GM11168 (cell line): ENCODE data around the gene PLXDC1.

Experiments
- in situ Hi-C: fragments of 300-500 bp; cut with MboI; formaldehyde crosslinking; loops from one replicate; pipeline ENCODE4 v1.12.0; 2022; ENCODE audit warnings: low sequenced_read_pairs; ENCODE audit not compliant: unreplicated experiment

The PLXDC1 gene

GRCh38 chr17:39104046-39104445, 47.4 kb downstream of the PLXDC1 start:
- in situ Hi-C loops = no loop called here

DNA sequence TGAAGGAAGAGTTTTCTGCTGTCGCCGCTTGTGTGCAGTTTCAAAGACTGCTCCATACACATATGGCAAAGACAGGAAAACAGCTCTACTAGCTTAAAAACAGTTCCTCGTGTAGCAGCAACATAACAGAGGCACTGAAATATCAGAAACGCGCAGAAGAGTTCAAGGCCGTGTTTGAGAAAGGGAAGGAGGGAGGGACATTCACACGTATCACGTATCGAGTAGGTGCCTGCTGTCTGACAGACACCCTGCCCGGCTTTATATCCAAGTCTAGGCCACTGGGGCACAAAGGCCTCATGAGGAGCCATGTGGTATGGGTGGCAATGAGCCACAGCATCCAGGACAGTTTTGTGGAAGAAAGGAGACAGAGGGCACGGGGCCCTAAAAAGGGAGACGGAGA, 50.3 kb downstream of the PLXDC1 start:
- in situ Hi-C loops = no loop called here

GRCh38 chr17:39100530-39100929, 50.9 kb downstream of the PLXDC1 start:
- in situ Hi-C loops = no loop called here

GRCh38 chr17:39099663-39100286, 51.7 kb downstream of the PLXDC1 start:
- in situ Hi-C loops = no loop called here

DNA sequence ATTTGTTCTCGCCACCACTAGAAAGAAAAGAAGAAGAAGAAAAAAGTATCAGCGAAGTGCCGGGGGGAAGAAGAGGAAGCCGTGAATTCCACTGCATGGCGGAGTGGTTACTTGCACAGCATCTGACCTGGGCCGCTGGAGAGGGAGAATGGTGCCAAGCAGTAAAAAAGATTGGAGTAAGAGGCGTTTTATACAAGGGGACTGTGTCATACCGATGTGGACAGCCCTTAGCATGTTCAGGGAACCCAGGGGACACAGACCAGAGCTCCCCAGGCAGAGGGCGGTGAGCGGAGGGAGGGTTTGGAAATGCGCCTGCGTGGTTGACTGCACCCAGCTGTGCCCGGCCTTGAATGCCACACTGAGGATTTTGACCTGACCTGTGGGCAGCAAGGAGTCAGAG, 52.8 kb downstream of the PLXDC1 start:
- in situ Hi-C loops = no loop called here

GRCh38 chr17:39097537-39097936, 53.9 kb downstream of the PLXDC1 start:
- in situ Hi-C loops = no loop called here

DNA sequence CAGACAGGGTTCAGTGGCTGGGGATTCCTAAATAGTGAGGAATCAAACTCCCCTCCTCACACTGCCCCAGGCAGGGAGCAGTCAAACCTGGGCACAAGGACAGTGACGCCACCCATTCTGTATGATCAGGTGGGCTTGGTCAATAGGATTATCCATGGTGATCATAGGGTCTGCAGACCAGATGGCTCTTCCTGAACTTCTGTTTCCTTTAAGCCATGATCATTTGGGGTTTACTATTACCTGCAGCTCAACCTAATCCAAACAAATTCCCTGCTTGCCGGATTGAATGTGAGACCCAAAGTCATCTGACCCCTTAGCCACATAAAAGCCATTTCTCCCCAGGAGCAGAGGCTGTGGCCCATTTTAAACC, 54.3 kb downstream of the PLXDC1 start:
- in situ Hi-C loops = no loop called here

GRCh38 chr17:39096508-39097149, 54.8 kb downstream of the PLXDC1 start:
- in situ Hi-C loops = no loop called here

DNA sequence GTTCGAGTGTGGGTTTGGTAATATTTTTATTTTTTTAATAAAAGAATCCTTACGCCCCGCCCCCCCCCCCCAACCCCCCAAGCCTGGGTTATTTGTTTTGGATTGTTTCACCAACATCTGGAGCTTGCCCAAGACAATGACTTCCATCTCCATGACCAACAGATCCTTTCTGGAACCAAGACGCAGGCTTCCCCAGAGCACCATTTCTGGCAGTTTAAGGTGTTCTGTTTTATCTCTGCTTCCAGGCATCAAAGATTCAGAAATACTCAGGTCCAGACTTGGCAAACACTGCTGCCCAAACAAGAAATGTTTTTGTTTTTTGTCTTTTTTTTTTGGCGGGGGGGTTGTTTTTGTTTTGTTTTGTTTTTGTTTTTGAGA, 56.1 kb downstream of the PLXDC1 start:
- in situ Hi-C loops = no loop called here

GRCh38 chr17:39094607-39095308, 56.7 kb downstream of the PLXDC1 start:
- in situ Hi-C loops = no loop called here

DNA sequence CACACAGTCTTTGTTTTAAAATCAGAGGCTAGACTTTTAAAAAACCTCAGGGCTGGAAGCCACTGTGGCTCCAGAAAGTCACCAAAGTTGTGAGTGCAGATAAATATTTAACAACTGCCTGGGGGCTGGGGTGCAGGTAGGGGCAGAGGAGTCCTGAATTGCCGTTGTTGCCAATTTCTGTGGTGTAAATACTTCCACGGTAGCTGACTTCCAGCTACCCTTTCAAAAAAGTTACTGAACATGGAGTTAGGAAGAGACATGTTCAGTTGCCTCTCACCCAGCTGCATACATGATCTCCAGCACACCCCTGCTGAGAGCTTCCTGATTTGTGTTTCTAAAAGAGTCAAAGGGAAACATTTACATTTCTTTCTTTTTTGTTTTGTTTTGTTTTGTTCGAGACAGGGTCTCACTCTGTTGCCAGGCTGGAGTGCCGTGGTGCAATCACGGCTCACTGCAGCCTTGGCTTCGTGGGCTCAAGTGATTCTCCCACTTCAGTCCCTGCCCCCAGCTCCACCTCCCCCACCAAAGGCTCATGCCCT, 58.7 kb downstream of the PLXDC1 start:
- in situ Hi-C loops = no loop called here

- in situ Hi-C loops = no loop called here
These were observed 60.4 kb downstream of the PLXDC1 start for GRCh38 chr17:39090908-39091665.

DNA sequence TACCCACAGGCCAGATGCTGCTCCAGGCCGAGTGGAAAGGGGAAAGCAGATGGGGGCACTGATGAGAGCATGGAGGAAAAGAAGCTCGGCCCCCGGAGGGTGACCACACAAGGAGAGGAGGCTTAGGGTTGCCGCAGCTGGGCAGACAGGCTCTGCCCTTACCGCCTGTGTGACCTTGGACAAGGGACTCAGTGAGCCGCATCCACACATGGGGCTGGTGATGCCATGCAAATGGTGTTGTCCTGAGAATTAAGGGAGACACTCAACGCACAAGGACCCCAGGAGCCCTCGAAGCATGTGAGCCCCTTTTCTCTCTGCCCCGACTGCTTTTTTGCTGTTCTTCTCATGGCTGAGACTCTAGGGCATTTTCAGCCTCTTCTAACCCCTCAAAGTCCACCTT, 61.0 kb downstream of the PLXDC1 start:
- in situ Hi-C loops = no loop called here

GRCh38 chr17:39084558-39084957, 66.9 kb downstream of the PLXDC1 start:
- in situ Hi-C loops = no loop called here

GRCh38 chr17:39083270-39083669, 68.2 kb downstream of the PLXDC1 start:
- in situ Hi-C loops = no loop called here

DNA sequence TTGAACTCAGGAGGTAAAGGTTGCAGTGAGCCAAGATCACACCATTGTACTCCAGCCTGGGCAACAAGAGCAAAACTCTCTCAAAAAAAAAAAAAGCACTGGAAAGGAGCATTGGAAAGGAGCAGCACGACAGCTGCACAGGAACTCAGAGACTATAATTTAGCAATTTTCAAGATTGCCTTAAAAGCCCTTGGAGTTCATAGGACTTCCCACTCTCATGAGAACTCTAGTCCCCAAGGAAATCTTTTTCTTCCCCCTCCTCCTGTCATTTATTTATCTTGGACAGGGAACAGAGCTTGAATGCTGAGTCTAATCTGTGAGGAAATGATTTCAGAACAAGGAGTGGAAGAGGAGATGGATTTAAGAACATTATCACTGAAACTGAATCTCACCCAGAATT, 69.0 kb downstream of the PLXDC1 start:
- in situ Hi-C loops = no loop called here

- in situ Hi-C loops = no loop called here
These were observed 69.6 kb downstream of the PLXDC1 start for GRCh38 chr17:39081851-39082250.

- in situ Hi-C loops = no loop called here
These were observed 70.9 kb downstream of the PLXDC1 start for GRCh38 chr17:39080421-39081078.

DNA sequence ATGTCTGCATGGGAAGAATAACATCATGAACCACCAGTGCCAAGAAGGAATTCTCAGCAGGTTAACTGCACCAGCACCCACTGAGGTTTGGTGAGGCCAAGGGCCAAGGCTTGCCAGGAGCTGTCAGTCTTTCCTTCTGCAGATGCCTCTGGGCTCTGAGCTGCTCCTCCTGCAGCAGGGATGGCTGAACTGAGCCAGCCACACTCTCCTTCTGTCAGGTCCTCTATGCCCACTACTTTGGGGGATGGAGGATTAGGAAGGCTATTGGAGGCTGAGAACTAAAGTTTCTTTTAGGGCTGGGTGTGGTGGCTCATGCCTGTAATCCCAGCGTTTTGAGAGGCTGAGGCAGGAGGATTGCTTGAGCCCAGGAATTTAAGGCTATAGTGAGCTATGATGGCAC, 71.6 kb downstream of the PLXDC1 start:
- in situ Hi-C loops = no loop called here

DNA sequence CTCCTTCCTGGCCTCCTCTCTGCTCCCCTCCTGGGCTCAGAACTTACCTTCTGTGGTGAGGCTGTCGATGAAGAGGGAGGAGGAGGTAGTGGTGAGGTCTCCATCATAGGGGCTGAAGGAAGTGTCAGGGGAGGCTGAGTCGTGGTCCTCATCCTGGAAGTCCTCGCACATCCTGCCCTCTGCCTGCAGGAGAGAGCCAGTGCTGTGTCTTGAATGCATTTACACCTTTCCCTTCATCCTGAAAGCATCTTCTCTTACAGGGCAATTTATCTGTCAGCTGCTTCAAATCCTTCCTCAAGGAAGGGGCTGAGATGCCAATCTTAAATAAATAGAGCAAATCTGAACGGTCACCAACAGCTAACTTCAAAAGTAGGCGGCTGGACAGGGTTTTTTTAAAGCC, 73.6 kb downstream of the PLXDC1 start:
- in situ Hi-C loops = no loop called here
